HG02763 (cell line): Measurements from ENCODE around the gene NCAPD3.
A peak's percentile ranks its signal among the peaks of the same experiment; 100 is the strongest.
"Not testable (repeated sequence)": the region's sequence is repeated elsewhere in the genome, so short reads cannot be mapped to it uniquely, and the experiment has no call there.

ENCODE experiments used
- ATAC-seq: cut with Tn5 transposase; IDR thresholded peaks from one replicate; pipeline ENCODE4 v1.9.1; 2021; ENCODE audit warnings: mild to moderate bottlenecking, moderate library complexity; ENCODE audit not compliant: unreplicated experiment

Gene NCAPD3

DNA sequence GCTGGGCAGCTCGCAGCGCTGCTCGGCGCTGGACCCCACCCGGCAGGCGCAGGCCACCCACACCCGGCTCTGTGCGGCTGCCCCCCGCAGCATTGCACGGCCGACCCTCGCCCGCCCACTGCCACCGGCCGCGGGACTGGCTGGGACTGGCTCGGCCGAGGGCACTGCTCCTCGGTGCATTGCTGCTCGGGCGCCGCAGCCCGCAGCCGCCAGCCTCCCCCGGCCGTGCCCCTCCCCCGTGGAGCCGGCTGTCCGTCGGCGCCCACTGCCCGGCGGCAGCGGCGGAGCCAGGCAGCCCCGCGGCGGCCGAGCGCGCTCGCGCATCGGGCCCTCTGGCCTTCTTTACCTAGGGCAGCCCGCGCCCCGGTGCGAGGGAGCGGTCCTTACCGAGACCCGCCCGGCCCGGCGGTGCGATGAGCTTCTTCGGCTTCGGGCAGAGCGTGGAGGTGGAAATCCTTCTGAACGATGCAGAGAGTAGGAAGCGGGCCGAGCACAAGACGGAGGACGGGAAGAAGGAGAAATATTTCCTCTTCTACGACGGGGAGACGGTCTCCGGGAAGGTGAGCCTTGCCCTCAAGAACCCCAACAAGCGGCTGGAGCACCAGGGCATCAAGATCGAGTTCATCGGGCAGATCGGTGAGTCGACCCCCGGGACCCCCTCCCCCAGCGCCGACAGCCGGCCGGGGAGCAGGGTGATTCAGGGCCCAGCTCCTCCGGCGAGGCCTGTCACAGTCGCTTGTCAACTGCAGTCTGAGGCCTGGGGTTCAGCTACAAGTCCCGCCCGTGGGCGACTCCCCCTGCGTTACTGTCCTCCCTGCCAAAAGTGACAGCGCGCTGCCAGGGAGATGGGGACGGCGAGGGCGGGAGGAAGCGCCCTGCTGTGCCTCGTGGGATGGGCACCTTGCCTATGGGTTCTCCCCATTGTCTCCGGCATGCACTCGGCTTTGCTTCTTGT, 1.2 kb upstream of the NCAPD3 start:
- peak; percentile 14 for ATAC-seq

DNA sequence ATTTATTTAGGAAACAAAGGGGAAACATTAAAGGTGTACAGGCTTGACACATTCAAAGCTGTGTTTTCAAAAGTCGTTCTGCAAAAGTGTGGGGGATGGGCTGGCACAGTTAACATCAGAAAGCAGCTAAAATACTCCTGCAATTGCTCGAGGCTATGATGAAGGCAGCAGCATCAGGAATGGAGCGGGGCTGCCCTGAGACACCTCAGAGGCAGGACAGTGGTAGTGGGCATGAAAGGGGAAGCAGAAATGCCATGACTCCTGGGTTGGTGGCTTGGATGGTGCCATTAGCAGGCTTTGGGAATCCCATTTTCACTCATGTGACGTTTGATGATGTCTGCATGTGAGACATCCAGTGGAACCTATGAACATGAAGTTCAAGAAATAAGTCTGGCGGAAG, 646 bp downstream of the NCAPD3 start:
- ATAC-seq = no peak

DNA sequence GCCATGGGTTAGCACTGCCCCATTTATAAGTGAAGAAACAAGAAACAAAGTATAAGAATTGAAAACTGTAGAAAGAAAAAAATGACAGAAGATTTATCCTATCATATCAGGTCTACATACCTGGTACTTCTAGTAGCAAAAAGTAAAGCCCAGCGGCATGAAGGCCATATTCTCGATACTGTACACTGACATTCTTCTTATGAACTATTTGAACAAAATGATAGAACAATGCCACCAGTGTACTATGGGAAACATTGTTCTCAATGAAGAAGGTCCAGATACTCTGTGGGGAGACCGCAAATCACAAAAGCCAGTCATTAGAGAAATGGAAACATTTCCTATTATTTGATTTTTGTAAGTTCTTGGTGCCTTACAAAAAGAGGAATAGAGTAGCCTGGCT, 7.0 kb downstream of the NCAPD3 start:
- ATAC-seq = no peak

DNA sequence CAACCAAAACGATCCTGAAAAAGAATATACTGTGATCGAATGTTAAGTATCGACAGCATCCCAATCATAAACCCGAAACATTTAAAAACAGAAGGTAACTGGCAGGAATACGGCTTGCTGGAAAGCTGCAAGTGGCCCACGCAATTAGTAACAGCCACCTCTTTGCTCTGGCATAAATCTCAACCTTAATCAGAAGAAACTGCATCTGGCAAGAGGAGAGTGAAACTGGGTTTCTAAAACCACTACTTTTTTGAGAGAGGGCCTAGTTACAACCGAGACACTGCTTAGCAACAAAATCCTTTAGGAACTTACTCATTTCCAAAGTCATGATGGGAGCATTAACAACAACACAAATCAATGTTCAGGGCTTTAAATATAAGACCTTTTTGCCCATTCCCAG, 7.9 kb downstream of the NCAPD3 start:
- ATAC-seq = no peak

DNA sequence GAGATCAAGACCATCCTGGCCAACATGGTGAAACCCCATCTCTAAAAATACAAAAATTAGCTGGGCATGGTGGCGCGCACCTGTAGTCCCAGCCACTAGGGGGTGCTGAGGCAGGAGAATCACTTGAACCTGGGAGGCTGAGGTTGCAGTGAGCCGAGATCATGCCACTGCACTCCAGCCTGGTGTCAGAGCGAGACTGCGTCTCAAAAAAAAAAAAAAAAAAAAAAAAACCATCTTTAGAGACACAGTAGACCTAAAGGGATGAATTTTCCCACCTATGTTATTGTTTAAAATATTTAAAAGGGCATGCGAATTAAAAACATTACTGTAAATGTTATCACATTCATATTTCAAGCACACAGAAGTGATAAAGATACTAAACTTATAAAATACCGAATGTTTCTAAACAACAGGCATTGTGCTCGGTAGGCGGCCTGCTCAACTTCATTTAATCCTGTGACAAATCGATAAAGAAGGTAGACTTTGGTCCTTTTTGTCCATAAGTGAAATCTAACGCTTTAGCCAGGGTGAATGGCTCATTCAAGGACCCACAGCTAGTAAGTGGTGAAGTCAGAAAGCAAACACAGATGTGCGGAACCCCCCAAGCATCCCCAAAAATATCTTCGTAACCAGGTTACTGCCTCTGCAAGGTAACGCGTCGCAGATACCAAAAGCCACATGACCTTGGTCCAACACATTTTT, 16.1 kb downstream of the NCAPD3 start:
- no peak for ATAC-seq

DNA sequence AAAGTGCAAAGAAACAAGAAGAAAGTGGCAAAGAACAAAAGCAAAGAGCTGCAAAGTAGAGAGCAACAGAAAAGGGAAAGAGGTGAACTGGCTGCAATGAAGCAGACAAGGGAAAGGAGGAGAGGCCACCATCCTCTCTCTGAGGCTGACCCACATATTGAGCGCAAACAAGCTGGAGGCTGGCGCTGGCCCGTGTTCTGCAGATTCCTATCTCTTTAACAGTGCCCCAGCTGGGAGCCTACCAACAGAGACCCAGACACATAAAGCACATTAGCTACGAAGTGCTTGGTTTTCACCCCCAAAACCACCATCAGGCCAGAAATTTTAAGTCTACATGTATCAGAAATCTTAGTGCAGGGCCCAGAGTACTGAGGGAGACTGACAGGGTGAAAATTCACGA, 17.6 kb downstream of the NCAPD3 start:
- ATAC-seq = no peak

DNA sequence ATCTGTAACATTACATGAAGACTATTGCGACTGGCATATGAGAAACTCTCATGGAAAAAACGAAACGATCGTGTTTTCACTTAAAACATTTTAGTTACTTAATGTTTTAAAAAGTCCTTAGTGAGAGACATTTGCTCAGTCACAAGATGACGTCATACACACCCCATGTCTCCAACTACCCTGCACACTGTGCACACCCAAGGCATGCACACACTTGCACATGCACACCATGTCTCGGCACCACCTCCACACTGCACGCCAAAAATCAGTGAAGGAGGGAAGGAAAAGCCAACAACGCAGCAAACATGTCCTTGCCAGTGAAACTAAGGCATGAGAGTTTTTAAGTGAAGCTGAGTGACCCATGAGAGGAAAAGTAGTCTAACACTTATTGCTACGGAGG, 18.0 kb downstream of the NCAPD3 start:
- no peak for ATAC-seq

DNA sequence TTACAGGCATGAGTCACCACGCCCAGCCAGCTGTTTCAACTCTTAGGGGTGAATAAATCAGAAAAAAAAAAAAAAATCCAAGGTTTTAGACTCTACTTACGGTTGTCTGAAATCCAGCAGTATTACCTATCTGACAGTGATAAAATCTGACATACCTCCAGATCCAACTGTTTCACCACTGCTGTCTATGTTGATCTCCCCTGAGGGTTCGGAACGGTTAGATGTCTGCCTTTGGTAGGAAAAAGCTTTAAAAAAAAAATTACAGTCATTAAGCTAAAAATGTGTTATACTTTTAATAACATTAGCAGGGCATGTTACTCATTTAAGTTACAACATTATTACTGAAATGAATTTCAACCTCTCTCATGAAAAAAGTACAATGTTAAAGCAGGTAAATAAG, 21.1 kb downstream of the NCAPD3 start:
- no peak for ATAC-seq

DNA sequence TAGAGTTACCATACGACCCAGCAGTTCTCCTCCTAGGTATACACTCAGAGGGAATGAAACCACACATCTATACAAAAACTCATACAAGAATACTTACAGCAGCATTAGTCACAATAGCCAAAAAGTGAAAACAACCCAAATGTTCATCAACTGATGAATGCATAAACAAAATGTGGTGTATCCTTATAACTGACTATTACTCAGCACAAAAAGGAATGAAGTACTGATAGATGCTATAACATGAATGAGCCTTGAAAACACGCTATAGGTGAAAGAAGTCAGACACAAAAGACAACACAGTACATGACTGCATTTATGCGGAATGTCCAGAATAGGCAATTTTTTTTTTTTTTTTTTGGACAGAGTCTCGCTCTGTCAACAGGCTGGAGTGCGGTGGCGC, 23.1 kb downstream of the NCAPD3 start:
- ATAC-seq = no peak

DNA sequence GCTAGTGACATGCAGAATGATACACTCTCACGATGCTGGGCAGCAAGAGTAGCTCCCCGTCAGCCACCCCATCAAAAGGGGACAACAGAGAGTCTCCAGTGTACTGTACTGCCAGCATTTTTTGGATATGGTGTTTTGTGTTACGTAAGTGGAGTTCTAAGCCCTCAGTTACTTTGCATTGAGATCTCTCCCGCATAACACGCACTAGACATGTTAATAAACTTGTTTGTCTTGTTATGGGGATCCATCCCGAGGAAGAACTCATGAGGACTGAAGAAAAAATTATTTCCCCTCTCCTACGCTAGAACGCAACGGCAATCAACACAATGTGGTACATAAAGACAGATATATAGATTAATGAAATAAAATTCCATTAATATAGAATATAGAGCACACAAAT, 24.2 kb downstream of the NCAPD3 start:
- no peak for ATAC-seq

DNA sequence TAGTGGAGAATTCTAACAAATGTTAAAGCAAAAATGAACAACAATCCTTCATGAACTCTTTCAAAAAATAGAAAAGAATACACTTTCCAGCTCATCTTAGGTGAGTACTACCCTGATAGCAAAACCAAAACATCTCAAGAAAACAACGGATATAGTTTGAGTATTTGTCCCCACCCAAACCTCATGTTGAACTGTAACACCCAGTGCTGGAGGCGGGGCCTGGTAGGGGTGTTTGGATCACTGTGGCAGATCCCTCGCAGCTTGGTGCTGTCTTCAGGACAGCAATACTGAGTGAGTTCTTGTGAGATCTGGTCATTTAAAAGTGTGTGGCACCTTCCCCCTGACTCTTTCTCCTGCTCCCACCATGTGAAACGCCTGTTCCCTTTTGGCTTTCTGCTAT, 27.0 kb downstream of the NCAPD3 start:
- ATAC-seq = no peak

DNA sequence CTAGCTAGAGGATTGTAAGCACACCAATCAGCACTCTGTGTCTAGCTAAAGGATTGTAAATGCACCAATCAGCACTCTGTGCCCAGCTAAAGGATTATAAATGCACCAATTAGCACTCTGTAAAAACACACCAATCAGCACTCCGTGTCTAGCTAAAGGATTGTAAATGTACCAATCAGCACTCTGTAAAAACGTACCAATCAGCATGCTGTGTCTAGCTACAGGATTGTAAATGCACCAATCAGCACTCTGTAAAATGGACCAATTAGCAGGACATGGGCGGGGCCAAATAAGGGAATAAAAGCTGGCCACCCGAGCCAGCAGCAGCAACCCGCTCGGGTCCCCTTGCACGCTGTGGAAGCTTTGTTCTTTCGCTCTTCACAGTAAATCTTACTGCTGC, 35.7 kb downstream of the NCAPD3 start:
- ATAC-seq = not testable (repeated sequence)

DNA sequence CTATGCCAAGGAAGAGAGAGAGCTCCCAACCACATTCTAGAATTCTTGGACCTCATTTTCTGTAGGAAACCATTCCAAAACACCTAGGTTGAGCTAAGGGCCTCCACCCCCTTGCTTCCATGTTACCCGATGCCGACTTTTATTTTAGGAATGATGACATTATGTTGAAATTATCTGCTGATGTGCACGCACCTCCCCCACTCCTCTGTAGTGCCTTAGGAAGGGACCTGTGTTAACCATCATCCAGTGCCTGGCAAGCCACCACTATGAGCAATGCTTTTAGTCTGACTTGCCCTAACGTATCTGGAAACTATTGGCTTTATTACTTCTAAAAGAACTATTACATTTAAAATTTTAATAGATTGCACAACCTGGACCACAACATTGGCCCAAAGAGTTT, 42.1 kb downstream of the NCAPD3 start:
- no peak for ATAC-seq

DNA sequence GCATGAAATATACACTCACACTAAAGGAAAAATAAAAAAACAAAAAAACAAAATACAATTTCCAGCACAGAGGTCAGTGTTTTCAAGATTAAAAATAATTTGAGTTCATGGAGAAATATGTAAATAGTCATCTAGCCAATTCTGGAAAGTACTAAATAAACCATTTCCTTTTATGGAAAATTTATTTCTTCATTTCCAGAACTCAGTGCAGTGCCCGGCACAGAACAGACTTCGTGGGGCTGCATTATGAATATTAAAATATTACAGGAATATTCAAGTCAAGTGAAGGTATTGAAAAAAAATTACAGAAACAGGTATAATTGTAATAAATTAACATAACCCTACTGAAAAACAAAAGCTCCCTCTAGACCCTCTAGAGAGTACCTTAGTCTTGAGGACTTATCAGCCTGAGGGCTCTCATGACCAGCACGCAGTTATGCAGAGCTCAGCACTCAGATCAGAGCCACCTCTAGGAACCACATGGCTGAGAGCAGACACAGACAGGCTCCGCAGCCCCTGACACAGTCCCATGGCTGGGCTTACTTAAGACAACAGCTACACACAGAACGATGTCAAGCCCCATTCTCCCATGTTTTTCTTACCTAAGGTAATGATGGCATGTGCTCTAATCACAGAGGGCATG, 45.6 kb downstream of the NCAPD3 start:
- ATAC-seq = no peak

DNA sequence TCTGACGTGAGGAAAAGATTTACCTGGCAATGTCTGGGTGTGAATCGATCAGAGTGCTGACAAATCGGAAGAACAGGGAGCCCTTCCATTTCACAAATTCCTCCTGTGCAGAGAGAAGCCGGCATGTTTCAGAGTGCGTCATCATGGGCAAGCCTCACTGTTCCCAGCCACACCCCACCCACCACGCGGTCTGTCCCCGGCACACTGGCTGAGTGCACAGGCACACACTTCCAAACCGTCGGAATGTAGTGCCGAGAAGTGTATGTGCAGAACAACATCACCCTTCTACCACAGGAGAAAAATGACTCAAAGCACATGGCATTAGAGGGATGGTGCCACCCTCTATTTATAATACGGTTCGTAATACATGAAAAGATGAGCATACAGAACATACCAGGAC, 47.5 kb downstream of the NCAPD3 start:
- ATAC-seq = no peak

DNA sequence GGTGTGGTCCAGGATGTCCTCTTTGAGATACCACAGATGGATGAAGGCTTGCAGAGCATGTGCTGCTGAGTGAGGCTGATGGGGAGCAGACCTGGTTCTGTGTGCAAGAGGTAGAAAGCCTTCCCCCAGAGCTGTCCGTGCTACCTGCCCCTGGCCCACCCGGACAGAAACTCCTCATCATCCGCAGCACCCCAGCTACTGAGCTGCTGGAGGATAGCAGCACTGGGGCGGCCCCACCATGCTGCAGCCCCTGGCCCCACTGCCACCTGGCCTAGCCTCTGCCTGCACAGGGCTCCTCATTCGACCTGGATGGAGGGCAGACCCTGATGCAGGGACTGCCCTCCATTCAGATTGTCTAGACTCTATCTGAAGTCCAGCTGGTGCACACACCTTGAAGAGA, 50.5 kb downstream of the NCAPD3 start:
- ATAC-seq = no peak

DNA sequence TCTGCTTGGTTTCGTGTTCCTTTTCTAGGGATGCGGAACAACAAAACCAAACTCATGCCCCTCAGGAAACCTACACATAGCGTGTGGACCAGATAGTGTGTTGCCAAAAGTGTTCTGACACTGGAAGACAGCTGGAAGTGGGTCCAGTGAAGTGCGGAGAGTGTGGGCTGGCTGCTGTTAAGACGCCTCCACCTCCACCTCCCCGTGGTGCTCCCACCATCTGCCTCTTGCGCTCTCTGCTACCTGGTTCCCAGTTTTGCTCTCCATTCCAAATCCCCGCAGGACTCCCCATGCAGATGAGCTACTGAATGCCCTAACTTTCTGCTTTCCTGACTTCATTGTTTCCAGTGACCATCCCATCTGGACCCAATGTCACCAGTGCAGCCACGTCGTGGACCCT, 51.8 kb downstream of the NCAPD3 start:
- ATAC-seq = no peak

DNA sequence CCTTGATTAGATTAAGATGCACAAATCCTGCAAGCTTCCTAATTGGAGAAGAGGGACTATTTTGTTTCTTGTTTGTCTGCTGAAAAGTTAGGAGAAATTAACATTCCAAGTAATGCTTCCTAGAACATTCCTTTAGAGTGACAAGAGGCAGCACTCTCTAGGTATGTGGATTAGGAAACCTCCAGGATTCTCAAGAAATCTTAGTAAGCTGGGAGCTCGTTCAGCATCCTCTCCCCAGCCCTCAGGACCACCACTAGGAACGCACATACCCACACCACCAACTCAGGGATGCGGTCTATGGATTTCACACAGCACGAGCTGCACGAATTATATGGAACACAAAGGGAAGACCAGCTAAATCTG, 52.9 kb downstream of the NCAPD3 start:
- no peak for ATAC-seq

DNA sequence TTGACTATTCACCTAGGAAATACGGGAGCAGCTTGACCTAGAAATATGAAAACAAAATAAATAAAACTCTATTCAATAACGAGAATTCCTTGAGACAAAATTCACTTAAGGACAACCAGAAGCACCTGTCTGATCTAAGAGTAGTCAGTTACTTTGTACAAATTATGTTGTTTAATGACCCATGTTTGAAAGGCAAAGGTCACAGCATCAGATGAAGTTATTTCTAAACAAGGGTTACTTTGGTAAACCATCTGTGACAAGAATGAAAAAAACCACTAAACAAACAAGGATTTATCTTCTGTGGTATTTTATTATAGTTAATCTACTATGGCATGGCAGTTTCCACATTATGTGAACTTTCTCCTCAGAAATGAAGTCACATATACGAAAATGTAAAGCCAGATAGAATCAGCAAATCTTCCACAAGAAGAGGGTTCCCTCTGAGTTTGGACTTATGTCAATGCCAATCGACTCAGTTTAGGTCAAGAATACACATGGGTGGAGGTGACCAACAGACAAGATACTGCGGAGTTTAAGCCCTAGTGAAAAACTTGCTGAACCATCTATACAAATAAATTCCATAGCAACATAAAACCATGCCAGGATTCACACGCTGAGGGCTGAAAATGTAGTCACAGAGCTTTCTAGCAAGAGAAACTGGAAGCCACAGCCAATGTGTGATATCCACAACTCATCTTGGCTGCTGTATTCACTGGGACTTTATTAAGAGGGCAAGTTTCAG, 53.4 kb downstream of the NCAPD3 start:
- ATAC-seq = no peak

DNA sequence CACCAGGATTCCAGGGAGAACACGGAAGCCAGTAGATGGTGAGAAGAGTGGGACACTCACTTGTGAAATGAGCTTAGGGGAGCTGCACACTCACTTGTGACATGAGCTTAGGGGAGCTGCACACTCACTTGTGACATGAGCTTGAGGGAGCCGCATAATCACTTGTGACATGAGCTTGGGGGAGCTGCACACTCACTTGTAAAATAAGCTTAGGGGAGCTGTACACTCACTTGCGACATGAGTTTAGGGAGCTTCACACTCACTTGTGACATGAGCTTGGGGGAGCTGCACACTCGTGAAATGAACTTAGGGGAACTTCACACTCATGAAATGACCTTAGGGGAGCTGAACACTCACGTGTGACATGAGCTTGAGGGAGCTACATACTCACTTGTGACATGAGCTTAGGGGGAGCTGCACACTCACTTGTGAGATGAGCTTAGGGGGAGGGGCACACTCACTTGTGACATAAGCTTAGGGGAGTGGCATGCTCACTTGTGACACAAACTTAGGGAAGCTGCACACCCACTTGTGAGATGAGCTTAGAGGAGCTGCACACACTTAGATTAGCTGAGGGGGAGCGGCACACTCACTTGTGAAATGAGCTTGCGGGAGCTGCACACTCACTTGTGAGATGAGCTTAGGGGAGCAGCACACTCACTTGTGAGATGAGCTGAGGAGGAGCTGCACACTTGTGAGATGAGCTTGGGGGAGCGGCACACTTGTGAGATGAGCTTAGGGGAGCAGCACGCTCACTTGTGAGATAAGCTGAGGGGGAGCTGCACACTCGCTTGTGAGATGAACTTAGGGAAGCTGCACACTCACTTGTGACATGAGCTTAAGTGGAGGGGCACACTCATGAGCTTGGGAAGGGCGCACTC, 59.0 kb downstream of the NCAPD3 start:
- no peak for ATAC-seq
